Endodermal cell (in vitro differentiated cells): Measurements from ENCODE around the gene POC1A. TPM values are rescaled to one million over a fixed set of nuclear protein-coding genes. Genes with fewer than 3 reads are reported as not detected.

ENCODE experiments used
- DNase-seq: peaks from one replicate; pipeline ENCODE4 v3.0.0-alpha.2; 2017
- H3K27ac ChIP-seq: 2 replicates; pipeline ENCODE4 v1.5.1; 2013; ENCODE audit warnings: mild to moderate bottlenecking, low read depth, low read length, moderate library complexity
- H3K27me3 ChIP-seq: 2 replicates; pipeline ENCODE4 v1.6.1; 2013; ENCODE audit warnings: mild to moderate bottlenecking, low read length, moderate library complexity; ENCODE audit not compliant: insufficient read depth, control insufficient read depth, poor library complexity, severe bottlenecking
- H3K36me3 ChIP-seq: 2 replicates; pipeline ENCODE4 v1.7.0; 2013; ENCODE audit warnings: mild to moderate bottlenecking, low read length, moderate library complexity; ENCODE audit not compliant: control insufficient read depth, insufficient read depth
- H3K4me1 ChIP-seq: one replicate; pipeline ENCODE4 v1.7.0; 2013; ENCODE audit warnings: low read length; ENCODE audit not compliant: control insufficient read depth, insufficient read depth
- H3K4me3 ChIP-seq: 2 replicates; pipeline ENCODE4 v1.5.1; 2013; ENCODE audit warnings: mild to moderate bottlenecking, low read length, moderate library complexity
- H3K9ac ChIP-seq: 2 replicates; pipeline ENCODE4 v1.6.1; 2013; ENCODE audit warnings: mild to moderate bottlenecking, low read length, moderate library complexity; ENCODE audit not compliant: poor library complexity, severe bottlenecking; ENCODE audit errors: extremely low read depth
- H3K9me3 ChIP-seq: 2 replicates; pipeline ENCODE4 v1.6.1; 2013; ENCODE audit warnings: mild to moderate bottlenecking, low read length, moderate library complexity; ENCODE audit not compliant: control insufficient read depth
- H3K27ac Mint-ChIP-seq: 2 replicates; pipeline ENCODE4 v1.8.0; 2020; ENCODE audit warnings: mixed read lengths
- H3K27me3 Mint-ChIP-seq: 2 replicates; pipeline ENCODE4 v1.8.0; 2021; ENCODE audit warnings: mild to moderate bottlenecking, mixed read lengths; ENCODE audit not compliant: insufficient read depth
- H3K36me3 Mint-ChIP-seq: 2 replicates; pipeline ENCODE4 v1.8.0; 2020; ENCODE audit warnings: low read depth, mixed read lengths
- H3K4me1 Mint-ChIP-seq: 2 replicates; pipeline ENCODE4 v1.8.0; 2020; ENCODE audit warnings: mixed read lengths
- H3K4me3 Mint-ChIP-seq: 2 replicates; pipeline ENCODE4 v1.8.0; 2020; ENCODE audit warnings: mild to moderate bottlenecking, moderate library complexity, mixed read lengths
- H3K9me3 Mint-ChIP-seq: 2 replicates; pipeline ENCODE4 v1.8.0; 2020; ENCODE audit warnings: mild to moderate bottlenecking, mixed read lengths
- CTCF ChIP-seq: fragments of 200-600 bp; sonication (generic); conservative IDR thresholded peaks from 2 replicates; pipeline ENCODE4 v1.5.0; 2021; ENCODE audit warnings: antibody characterized with exemption, mild to moderate bottlenecking
- WGBS, 2 experiments: methylation state at CpG; one replicate each; pipeline versions ENCODE4 v1.1.5 to v1.1.7; 2013; ENCODE audit warnings: missing lambda C conversion rate in 2 of 2, mixed read lengths in 1 of 2; ENCODE audit not compliant: insufficient coverage in 1 of 2, insufficient read length in 1 of 2; 5-methylcytosine and 5-hydroxymethylcytosine counted together
- total RNA-seq, 2 donors: library from RNA; stranded (reverse); fragmentation: NEBNext Ultra II Directional in 1 of 2; extraction: Animal tissue kit (Norgen Biotek cat#: 25700) in 1 of 2; gene quantifications; 2 replicates in 1 of 2; 3 replicates in 1 of 2; pipeline ENCODE4 v1.2.1, GENCODE V29; 2021

The POC1A gene
- total RNA-seq, 2 donors from 2014 or later = 19.7 to 24.0 TPM

GRCh38 chr3:52145736-52146110 lies 8.5 kb downstream of the POC1A start:
- H3K9me3 Mint-ChIP-seq = no peaks in the 10 kb centered on the region
- Histone ChIP-seq H3K9me3 (no peaks in the 10 kb centered on the region), H3K9ac (no peak overlapping the region), H3K36me3 (peaks cover 27% of the 10 kb centered on the region), H3K4me1 (peaks cover 5% of the 10 kb centered on the region), H3K27me3 (no peaks in the 10 kb centered on the region), H3K27ac (no peak overlapping the region), H3K4me3 (no peak overlapping the region)
- 97 to 98% methylated on average over 7 to 8 of the region's 8 CpGs for WGBS, 2 experiments
- DNase-seq = no peak
- H3K27me3 Mint-ChIP-seq = no peaks in the 10 kb centered on the region
- peaks cover 23% of the 10 kb centered on the region for H3K36me3 Mint-ChIP-seq
- no peak overlapping the region for H3K27ac Mint-ChIP-seq
- no peak for TF ChIP-seq CTCF
- no peak overlapping the region for H3K4me3 Mint-ChIP-seq
- peaks cover 3% of the 10 kb centered on the region for H3K4me1 Mint-ChIP-seq

- H3K9me3 Mint-ChIP-seq = no peaks in the 10 kb centered on the region
- Histone ChIP-seq H3K4me1 (peaks cover 5% of the 10 kb centered on the region), H3K36me3 (peaks cover 27% of the 10 kb centered on the region), H3K9me3 (no peaks in the 10 kb centered on the region), H3K27me3 (no peaks in the 10 kb centered on the region), H3K27ac (no peak overlapping the region), H3K4me3 (no peak overlapping the region), H3K9ac (no peak overlapping the region)
- H3K4me1 Mint-ChIP-seq = peaks cover 3% of the 10 kb centered on the region
- TF ChIP-seq CTCF = no peak
- H3K4me3 Mint-ChIP-seq = no peak overlapping the region
- no peak overlapping the region for H3K27ac Mint-ChIP-seq
- no peak for DNase-seq
- H3K27me3 Mint-ChIP-seq = no peaks in the 10 kb centered on the region
- peaks cover 25% of the 10 kb centered on the region for H3K36me3 Mint-ChIP-seq
- 89 to 93% methylated on average over 8 to 11 of the region's 11 CpGs for WGBS, 2 experiments
Measured at GRCh38 chr3:52144796-52145735, 9.2 kb downstream of the POC1A start.

GRCh38 chr3:52144034-52144795 lies 10.0 kb downstream of the POC1A start:
- peak; percentile 96 for TF ChIP-seq CTCF
- H3K9me3 Mint-ChIP-seq = no peaks in the 10 kb centered on the region
- no peak overlapping the region for H3K27ac Mint-ChIP-seq
- peaks cover 21% of the 10 kb centered on the region for H3K36me3 Mint-ChIP-seq
- no peak overlapping the region for H3K4me3 Mint-ChIP-seq
- peak; percentile 94 for DNase-seq
- no peaks in the 10 kb centered on the region for H3K27me3 Mint-ChIP-seq
- Histone ChIP-seq H3K36me3 (peaks cover 26% of the 10 kb centered on the region), H3K4me1 (peaks cover 5% of the 10 kb centered on the region), H3K9me3 (no peaks in the 10 kb centered on the region), H3K27ac (no peak overlapping the region), H3K4me3 (no peak overlapping the region), H3K27me3 (no peaks in the 10 kb centered on the region), H3K9ac (no peak overlapping the region)
- whole genome bisulfite sequencing, 2 experiments = 92% methylated on average over 3 of the region's 3 CpGs; no CpG with 5 or more reads in 1 of the 2 experiments
- H3K4me1 Mint-ChIP-seq = peaks cover 3% of the 10 kb centered on the region
